Activated B cell treated with CpG ODN at 0.5 μM for 24 hours (primary cell): Measurements from ENCODE around the gene RIN1. TPM values are rescaled to one million over a fixed set of nuclear protein-coding genes. Genes with fewer than 3 reads are reported as not detected.

ENCODE experiments used
- ATAC-seq: fragments of 200-7000 bp; cut with Tn5 transposase; one replicate; pipeline ENCODE4 v1.10.0; 2021; ENCODE audit warnings: low read depth, mild to moderate bottlenecking, moderate library complexity
- CTCF ChIA-PET: fragments of 350-600 bp; sonication (Branson Sonifier 250); formaldehyde crosslinking; loops from one replicate; lab custom pipeline; 2021; ENCODE audit warnings: antibody characterized with exemption; lab: Charles Lee
- POLR2A ChIA-PET: fragments of 350-600 bp; sonication (Branson Sonifier 250); formaldehyde crosslinking; loops from one replicate; lab custom pipeline; 2021; ENCODE audit warnings: antibody characterized with exemption; lab: Charles Lee
- DNase-seq: peaks from one replicate; pipeline ENCODE4 v3.0.0; 2022
- H3K27ac Mint-ChIP-seq: one replicate; pipeline ENCODE4 v1.8.0; 2020; ENCODE audit warnings: mixed read lengths
- H3K27me3 Mint-ChIP-seq: one replicate; pipeline ENCODE4 v1.8.0; 2021; ENCODE audit warnings: mixed read lengths
- H3K36me3 Mint-ChIP-seq: one replicate; pipeline ENCODE4 v1.8.0; 2021; ENCODE audit warnings: low read depth, mixed read lengths
- H3K4me1 Mint-ChIP-seq: one replicate; pipeline ENCODE4 v1.8.0; 2021; ENCODE audit warnings: mixed read lengths
- H3K4me3 Mint-ChIP-seq: one replicate; pipeline ENCODE4 v1.8.0; 2020; ENCODE audit warnings: mild to moderate bottlenecking, mixed read lengths
- H3K9me3 Mint-ChIP-seq: one replicate; pipeline ENCODE4 v1.8.0; 2020; ENCODE audit warnings: mixed read lengths
- intact Hi-C: fragments of 100-400 bp; cut with micrococcal nuclease; formaldehyde crosslinking; loops from one replicate; pipeline ENCODE4 v1.15.1; 2024
- total RNA-seq: library from RNA; stranded (reverse); gene quantifications from 2 replicates; pipeline ENCODE4 v1.2.3, GENCODE V29; 2022
- TF ChIP-seq, protein P1 (sequence below): fragments of 200-600 bp; IDR thresholded peaks from one replicate; pipeline ENCODE4 v1.8.0; 2022; ENCODE audit warnings: antibody characterized with exemption, mild to moderate bottlenecking

The RIN1 gene
- total RNA-seq, 1 donor from 2014 or later, result 0.98 TPM

- intact Hi-C loops, result loop anchor here (5.0 kb wide), 2 partner anchors 41 to 729 kb away; partner anchors contain the start of gene PCNX3
- ChIA-PET POLR2A (interaction anchor here (0.6 to 5.4 kb wide), 4 partner anchors 25 to 1779 kb away, joined by 3 to 34 read pairs (median 4); partner anchors contain the start of genes RBM4 and SLC29A2), CTCF (interaction anchor here (0.7 to 3.2 kb wide), 3 partner anchors 15 to 691 kb away, joined by 3 to 17 read pairs (median 3); no protein-coding TSS in a partner anchor)
- Mint-ChIP-seq H3K4me3 (peak overlapping the region; percentile 96), H3K9me3 (no peaks in the 10 kb centered on the region), H3K36me3 (peaks cover 27% of the 10 kb centered on the region), H3K27me3 (peaks cover 2% of the 10 kb centered on the region), H3K27ac (peak overlapping the region; percentile 35), H3K4me1 (peaks cover 45% of the 10 kb centered on the region)
- DNase-seq (no peak), ATAC-seq (no peak)
- TF ChIP-seq, protein P1, sequence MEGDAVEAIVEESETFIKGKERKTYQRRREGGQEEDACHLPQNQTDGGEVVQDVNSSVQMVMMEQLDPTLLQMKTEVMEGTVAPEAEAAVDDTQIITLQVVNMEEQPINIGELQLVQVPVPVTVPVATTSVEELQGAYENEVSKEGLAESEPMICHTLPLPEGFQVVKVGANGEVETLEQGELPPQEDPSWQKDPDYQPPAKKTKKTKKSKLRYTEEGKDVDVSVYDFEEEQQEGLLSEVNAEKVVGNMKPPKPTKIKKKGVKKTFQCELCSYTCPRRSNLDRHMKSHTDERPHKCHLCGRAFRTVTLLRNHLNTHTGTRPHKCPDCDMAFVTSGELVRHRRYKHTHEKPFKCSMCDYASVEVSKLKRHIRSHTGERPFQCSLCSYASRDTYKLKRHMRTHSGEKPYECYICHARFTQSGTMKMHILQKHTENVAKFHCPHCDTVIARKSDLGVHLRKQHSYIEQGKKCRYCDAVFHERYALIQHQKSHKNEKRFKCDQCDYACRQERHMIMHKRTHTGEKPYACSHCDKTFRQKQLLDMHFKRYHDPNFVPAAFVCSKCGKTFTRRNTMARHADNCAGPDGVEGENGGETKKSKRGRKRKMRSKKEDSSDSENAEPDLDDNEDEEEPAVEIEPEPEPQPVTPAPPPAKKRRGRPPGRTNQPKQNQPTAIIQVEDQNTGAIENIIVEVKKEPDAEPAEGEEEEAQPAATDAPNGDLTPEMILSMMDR, result no peak
Measured at GRCh38 chr11:66346476-66347424, 10.5 kb upstream of the RIN1 start.

GRCh38 chr11:66345316-66345649, 9.0 kb upstream of the RIN1 start:
- TF ChIP-seq, protein P1, result no peak
- DNase-seq, result no peak
- Mint-ChIP-seq H3K36me3 (peaks cover 40% of the 10 kb centered on the region), H3K4me1 (peaks cover 45% of the 10 kb centered on the region), H3K27ac (peak overlapping the region; percentile 93), H3K9me3 (no peaks in the 10 kb centered on the region), H3K27me3 (peaks cover 2% of the 10 kb centered on the region), H3K4me3 (peak overlapping the region; percentile 96)
- intact Hi-C loops, result loop anchor here (1.0 to 5.0 kb wide), 5 partner anchors 16 to 728 kb away; partner anchors contain the start of genes PCNX3 and RCE1
- ChIA-PET POLR2A (interaction anchor here (0.6 to 5.4 kb wide), 9 partner anchors 26 to 1242 kb away, joined by 3 to 34 read pairs (median 4); partner anchors contain the start of genes CD248, RBM14, RCE1 and SLC29A2), CTCF (interaction anchor here (0.7 to 3.2 kb wide), 4 partner anchors 33 to 641 kb away, joined by 3 to 17 read pairs (median 8); no protein-coding TSS in a partner anchor)
- ATAC-seq, result peak; percentile 11

DNA sequence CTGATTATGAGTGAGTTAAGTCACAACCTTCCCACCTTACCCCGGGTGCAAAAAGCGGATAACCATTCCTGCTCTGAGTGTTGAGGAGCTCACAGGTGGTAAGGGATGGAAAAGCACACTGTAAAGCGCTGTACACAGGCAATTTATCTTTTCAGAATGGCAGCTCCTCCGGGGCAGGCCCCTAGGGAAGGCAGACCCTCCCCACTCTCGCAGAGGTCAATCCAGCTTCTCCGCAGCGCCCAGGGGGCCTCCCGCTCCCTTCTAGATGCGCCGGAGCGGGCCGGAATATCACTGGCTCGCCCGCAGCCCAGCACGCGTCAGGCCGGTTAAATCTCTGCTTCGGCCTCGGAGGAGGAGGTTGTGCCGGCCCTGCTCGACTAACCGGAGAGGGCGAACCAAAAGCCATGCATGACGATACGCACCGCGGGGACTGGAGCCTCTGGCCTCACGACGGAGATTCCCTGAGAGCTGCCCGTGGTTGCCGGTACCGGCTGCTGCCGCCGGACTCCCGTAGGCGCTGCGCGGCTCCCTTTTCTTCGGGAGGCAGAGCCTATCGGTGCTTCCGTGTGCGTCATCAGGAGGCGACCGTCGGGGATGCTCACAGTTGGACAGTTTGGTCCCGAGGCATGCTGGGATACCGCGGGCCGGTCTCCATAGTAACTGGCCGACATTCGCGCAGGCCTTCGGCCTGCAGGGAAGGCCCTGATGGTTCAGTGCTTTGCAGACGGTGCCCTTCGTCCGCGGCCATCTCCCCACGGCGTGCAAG, 8.5 kb upstream of the RIN1 start, which contains the start of gene BRMS1:
TSS of gene BRMS1 (minus strand) at position 555 of the 766 bp plus-strand sequence. CDS start 2,870 bp downstream, outside the sequence.
- Mint-ChIP-seq H3K36me3 (peaks cover 46% of the 10 kb centered on the region), H3K4me3 (peak within 1 kb of the TSS; percentile 96), H3K9me3 (no peaks in the 10 kb centered on the region), H3K27ac (peak within 1 kb of the TSS; percentile 93), H3K27me3 (peaks cover 2% of the 10 kb centered on the region), H3K4me1 (peaks cover 45% of the 10 kb centered on the region)
- peak; percentile 93 for DNase-seq
- ChIA-PET POLR2A (interaction anchor here (0.6 to 5.4 kb wide), 13 partner anchors 27 to 1243 kb away, joined by 3 to 34 read pairs (median 4); partner anchors contain the start of genes CD248, FIBP, MRPL11 and RAB1B), CTCF (interaction anchor here (0.7 to 3.2 kb wide), 4 partner anchors 33 to 640 kb away, joined by 3 to 17 read pairs (median 8); no protein-coding TSS in a partner anchor)
- intact Hi-C loops, result loop anchor here (1.0 to 5.0 kb wide), 5 partner anchors 16 to 727 kb away; partner anchors contain the start of genes PCNX3 and RCE1
- peak; percentile 82 for ATAC-seq
- TF ChIP-seq, protein P1, result no peak

- no peaks in the 10 kb centered on the region for H3K9me3 Mint-ChIP-seq
Measured at GRCh38 chr11:66343176-66343575, 6.9 kb upstream of the RIN1 start.

More at GRCh38 chr11:66343176-66343575, 6.9 kb upstream of the RIN1 start:
- Mint-ChIP-seq H3K36me3 (peaks cover 56% of the 10 kb centered on the region), H3K27ac (no peak overlapping the region), H3K4me1 (peaks cover 43% of the 10 kb centered on the region), H3K4me3 (peak overlapping the region; percentile 96), H3K27me3 (peaks cover 2% of the 10 kb centered on the region)
- TF ChIP-seq, protein P1, result no peak
- ChIA-PET POLR2A (interaction anchor here (1.0 to 5.4 kb wide), 3 partner anchors 8 to 30 kb away, joined by 4 to 34 read pairs (median 24); partner anchors contain the start of gene SLC29A2), CTCF (interaction anchor here (2.8 kb wide), 1 partner anchor 43 kb away, joined by 14 read pairs; no protein-coding TSS in a partner anchor)
- DNase-seq, result no peak
- no peak for ATAC-seq
- intact Hi-C loops, result no loop called here
